GM19395 (cell line): ENCODE results near the gene PUM1.

Experiments
- ATAC-seq: cut with Tn5 transposase; IDR thresholded peaks from one replicate; pipeline ENCODE4 v1.9.1; 2021; ENCODE audit warnings: mild to moderate bottlenecking, moderate library complexity; ENCODE audit not compliant: unreplicated experiment

PUM1 gene

DNA sequence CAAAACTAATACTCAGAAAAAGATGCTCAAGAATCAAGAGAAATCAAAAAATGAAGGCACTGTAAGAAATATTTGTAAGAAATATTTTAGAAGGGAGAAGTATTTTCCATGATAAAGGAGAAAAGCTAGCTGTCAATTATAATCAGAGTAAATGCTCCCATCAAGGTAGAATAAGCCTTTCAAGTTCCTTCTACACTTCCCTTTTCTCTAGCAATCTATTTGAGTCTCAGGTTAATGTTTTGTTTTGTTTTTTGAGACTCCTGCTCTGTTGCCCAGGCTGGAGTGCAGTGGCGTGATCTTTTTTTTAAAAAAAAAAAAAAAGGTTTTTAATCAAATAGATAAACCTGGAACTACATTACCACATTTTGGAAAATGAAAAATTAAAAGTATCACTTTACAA is 33.3 kb downstream of the PUM1 start:
- no peak for ATAC-seq

DNA sequence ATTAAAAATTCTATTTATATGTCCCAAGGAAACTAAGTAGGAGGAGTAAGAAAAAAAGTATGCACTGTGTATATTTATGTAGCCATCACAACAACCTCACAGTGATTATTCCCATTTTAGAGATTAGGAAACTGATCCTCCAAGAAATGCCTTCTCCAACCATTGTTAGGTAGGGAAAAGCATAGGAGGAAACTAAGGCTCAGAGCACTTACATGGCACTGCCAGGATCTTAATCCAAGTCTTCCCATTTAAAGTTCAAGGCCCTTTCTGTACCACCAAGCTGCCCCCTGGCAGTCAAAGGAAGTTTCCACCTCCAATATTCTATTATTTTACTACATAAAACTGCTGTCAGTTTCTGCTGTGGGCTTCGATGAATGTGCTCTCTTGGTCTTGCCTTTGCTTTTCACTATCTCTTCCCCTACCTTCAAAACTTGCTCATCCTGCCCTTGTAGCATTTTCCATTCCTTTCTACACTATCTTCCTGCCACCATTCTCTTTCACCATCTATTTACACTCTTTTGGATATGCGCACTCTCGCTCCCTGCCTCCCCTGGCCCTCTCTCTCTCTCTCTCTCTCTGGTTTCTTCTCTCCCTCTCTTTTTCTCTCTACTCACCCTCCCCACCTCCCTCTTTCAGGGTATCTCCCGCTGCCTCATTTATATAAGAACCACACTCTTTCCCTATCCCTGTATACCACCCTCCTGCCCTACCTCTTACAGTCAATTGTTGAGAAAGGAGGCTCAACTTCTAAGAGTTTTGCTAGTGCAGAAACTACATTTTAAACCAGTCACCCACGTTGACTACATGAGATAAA is 34.0 kb downstream of the PUM1 start:
- ATAC-seq, result no peak

DNA sequence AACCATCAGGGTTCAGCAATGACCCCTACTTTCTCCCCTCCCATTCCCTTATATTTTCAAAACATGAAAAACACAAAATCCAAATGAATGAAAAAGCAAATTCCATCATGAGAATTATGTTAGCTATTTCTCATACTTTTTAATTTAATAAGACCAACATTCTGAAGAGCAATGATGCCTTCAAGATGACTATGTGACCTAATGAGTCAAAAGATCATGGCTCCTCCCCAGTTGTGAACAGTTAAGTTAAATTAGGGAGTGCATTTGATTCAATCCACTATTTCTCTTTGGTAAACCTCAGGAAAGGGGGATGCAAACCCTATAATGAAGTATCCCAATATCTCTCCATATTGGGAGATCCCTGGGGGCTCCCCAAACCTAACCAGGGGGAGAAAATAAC is 36.5 kb downstream of the PUM1 start:
- no peak for ATAC-seq

DNA sequence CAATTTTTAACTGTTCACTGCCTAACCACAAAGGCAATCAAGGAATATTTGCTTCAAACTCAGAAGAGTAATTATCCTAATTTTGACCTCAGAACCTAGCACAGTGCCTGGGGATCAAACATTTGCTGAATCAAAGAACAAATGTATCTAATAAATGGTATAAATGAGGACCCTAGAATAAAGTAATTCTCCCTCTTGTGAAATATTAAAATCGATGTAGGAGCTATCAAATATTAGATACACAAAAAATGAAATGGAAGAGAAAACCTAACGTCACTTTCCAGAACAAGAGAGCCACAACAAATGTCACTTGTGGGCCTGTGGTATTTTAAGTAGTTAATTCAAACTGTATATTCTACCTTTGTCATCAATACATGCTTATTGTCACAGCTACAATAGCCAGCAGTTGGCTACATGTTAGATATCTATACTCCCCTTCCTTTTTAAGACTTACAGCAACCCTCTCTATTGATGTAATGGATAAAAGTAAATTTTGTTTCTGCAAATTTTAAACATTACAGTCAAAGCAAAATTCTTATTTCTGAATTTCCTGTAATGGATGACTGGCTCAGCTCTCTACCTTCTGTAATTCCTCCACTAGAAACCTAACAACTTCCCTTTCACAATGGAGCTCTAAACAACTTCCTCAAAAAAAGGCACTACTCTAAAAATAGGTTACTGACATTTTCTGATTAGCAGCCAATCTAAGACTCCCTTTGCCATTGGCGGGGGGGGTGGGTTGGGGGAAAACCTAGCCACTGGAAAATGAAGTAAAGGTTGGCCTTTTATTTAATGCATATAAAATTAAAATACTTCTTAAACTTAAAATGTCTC is 37.6 kb downstream of the PUM1 start:
- ATAC-seq, result no peak

DNA sequence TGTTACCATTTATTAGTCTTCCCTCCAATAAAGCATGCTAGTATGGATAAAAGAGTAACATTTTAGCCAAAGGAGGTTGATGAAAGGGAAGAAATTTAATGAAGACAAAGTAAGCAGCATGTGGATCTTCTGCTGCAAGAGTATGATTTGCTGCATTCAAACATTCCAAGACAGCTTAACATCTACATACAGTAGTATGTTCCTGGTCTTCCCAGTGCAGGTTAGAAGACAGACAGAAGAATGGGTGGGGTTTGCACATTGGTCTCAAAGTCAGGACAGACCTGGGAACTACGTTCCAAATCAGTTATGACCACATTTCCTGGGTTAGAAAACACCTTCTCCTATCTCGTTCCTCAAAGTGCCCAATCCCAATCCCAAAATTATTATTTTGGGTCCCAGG is 43.3 kb downstream of the PUM1 start:
- no peak for ATAC-seq

DNA sequence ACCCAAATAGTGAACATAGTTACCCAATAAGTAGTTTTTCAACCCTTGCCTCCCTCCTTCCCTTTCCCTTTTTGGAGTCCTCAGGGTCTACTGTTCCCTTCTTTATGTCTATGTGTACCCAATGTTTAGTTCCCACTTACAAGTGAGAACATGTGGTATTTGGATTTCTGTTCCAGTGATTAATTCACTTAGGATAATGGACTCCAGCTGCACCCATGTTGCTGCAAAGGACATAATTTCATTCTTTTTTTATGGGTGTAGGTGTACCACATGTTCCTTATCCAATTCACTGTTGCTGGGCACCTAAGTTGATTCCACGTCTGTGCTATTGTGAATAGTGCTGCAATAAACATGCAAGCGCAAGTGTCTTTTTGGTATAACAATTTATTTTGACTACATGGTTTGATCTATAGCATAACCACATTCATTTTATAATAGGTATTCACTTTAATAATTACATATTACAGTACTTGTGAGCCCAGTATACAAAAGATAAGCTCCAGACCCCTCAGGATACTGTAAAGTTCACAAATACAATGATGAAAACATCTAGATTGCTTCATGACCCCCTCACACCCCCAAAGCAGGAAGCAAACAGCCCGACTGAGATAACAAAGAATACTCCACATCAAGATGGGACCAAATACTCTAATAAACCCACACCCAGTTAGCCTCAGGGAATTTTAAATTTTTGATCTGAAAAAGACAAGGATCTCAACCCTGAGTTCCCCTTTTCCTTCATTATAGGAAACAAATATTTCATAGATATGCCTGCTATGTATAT is 45.3 kb downstream of the PUM1 start:
- no peak for ATAC-seq

DNA sequence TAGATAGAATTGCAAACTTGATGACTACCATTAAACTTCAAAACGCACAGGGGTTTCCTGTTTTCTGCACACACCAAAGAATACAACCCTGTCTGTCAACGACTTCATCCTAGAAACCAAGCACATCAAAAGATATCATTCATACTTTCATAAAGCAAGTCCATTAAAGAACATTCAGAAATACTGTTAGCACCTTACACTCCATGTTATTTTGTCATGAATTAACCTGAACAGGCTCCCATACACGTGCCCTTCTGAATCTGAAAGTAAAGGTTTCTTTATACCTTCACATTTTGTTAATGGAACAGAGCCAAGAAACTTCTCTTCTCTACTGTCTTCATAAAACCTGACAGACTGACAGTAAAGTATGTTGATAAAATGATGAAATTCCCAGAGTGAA is 46.1 kb downstream of the PUM1 start:
- ATAC-seq, result no peak

DNA sequence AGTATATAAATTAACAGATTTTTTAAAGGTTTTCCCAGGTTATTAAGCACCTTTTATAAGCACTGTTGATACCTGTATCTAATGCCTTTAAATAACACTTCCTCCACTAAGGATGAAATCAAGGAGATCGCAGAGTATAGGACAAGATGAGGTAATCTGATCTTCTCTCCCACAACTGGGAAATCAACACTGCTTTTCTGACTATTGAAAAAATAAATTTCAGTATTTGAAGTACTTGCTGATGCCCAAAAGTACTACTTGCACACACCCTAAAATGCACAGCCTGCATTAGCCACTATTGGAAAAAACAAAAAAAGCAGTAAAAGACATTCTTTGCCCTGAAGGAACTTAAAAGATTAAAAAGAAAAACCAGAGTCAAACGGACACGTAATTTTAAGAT is 48.6 kb downstream of the PUM1 start:
- no peak for ATAC-seq

DNA sequence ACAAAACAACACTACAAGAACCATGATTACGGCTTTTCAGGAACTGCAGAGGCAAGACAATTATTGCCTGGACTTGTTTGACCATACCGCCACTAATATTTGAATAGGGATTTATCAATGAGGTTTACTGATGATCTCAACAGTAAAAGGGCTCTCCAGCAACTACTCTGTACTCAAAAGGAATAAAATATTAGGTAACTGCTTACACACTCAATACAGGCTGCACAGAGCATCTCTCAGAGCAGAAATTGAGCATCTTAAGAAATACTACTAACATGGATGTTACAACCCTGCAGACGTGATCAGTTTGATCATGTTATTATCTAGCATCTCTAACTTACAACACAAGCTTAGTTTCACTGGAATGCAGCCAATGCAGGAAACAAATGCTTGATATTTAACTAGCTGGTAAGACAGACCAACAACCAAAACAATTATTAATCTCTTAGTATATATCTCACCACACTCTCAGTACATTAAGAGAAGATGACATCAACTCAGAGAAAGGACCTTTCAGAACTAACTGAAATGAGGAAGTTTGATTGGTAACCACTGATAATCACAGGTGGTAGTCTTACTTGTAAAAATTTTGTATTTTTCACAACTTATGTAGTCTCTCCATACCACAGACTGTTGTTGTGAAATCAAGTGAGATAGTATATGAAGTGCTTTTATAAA is 52.2 kb downstream of the PUM1 start:
- peak; percentile 78 for ATAC-seq

DNA sequence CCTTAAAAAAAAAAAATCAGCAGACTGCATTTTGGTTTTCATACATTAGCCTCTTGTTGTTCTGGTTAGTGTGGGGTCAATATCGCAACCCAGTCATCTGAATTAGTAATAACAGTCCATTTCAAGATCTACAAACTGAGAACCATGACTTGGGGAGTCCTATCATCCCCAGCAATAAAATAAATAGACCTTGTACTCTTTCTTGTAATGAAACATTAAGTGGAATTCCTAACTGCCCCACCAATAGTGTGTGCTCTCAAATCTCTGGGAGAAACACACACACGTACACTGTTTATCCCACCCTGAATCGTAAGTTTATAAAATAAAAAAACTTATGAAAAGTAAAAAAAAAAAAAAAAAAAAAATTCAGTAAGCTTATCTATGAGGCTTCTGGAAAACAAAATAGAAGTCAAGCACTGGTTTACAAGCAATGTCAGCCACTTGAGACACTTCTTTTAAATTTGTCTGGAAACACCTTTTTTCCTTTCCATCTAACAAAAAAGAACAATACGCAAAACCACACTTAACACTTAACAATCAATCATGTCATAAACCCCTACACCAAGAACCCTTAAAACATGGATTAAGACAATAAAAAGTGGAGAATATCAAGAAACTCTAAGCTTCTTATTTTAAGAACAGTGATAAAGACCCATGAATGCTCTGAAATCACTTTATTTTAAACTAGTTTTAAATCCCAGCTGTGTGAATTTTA is 53.1 kb downstream of the PUM1 start:
- ATAC-seq, result no peak

DNA sequence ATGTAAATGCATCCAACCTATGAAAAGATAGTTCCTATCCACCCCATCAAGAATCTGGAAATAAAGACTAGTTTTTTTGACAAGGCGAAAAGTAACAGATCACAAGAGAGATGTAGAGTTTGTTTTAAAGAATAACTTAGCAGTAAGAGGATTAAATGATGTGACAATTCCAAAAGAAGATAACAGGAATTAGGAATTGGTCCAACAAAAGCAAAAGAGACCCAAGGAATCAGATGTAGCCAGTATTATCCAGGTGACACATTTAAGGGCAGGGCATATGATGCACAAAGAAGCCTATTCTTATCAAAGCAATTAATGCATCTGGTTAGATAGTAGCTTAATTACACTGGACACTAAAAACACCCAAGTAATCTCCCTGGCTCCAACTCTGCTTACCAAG is 53.8 kb downstream of the PUM1 start:
- no peak for ATAC-seq

DNA sequence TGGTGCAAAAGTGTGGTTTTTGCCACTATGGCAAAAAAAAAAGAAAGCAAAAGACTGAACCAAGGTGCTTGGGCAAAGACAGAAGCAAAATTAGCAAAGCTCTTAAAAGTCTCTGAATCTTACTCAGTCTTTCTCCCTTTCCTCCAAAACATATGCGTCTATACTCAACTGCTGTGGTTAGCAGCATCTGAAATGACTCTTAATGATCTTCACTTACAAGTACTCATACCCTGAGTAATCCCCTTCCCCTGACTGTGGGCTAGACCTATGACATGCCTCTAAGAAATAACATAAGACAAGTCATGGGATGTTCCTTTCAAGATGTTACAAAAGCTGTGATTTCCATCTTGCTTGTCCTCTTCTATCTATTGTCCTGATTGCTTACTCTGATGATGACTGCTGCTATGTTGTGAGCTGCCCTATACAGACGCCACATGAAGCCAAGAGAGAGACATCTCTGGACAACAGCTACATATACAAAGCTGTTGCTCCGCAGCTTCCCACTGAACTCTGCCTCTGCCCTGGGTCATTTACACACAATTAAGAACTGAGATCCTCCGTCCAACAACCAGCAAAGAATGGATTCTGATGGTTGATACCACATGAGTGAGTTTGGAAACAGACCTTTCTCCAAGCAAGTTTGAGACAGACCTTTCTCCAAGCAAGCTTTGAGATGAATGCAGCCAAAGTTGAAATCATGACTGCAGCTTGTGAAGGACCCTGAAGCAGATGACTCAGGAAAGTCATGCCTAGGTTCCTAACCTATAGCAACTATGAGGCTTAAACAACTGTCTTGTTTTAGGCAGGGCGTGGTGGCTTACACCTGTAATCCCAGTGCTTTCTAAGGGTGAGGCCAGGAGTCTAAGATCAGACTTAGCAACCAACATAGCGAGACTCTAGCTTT is 55.2 kb downstream of the PUM1 start:
- no peak for ATAC-seq

DNA sequence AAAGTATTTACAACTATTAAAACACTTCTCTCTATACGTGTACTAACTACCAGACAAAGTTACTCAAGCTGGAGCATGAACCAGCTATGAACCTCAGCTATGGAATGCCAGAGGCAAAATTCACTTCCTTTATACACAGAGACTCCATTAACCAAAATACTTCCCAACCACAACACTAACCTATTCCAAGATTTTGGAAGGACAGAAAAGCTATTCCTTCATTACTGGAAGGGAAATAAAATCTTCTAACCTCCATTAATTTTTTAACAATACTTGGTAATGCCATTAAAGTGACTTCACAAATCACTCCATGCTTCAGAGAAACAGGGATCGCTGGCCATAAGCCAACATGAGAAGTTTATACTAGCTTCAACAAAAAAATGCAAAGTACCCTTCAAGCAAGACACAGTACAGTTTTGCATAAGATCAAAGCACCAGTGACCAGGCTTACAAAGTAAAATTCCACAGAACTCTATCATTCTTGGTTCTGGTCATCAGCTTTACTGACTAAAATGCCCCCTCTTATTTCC is 58.0 kb downstream of the PUM1 start:
- no peak for ATAC-seq

DNA sequence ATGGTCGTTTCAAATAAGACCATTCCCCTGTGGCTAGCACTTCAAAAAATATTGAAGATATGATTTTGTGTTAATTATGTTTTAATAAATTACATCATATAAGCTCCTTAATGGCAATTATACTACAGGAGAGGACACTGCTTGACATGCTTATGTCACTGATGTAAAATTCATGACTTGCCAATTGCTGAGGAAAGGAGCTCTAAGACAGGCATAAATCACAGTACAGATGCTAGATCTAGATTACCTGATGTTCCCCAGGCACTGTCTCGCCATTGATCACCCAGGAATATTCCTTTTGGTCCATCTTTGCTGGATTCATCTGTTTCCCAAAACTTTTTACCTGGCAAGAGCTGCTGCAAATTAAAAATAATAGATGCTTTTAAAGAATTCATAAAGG is 58.8 kb downstream of the PUM1 start:
- ATAC-seq, result no peak

DNA sequence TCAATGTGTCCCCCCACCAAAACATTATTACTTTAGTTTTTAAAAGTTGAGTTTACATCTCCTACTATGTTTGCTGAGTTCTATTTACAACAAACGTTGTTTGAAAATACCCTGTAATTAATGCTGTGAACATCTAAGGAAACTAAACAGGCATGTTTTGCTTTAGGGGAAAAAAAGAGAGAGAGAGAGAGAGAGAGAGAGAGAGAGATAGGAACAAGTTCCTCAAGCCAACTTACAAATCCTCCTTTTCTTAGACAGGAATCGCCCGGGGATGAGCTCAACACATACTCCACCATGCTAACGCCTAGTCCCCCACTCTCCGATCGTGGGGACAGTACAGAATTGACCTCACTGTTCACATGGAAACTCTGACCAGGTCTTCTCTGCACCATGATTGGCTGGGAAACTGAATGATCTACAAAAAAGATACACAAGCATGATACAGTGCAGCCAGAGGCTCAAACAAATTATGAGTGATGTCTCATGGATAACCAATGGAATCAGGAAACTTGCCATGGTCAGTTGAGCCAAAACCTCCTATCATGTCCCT is 59.8 kb downstream of the PUM1 start:
- no peak for ATAC-seq

DNA sequence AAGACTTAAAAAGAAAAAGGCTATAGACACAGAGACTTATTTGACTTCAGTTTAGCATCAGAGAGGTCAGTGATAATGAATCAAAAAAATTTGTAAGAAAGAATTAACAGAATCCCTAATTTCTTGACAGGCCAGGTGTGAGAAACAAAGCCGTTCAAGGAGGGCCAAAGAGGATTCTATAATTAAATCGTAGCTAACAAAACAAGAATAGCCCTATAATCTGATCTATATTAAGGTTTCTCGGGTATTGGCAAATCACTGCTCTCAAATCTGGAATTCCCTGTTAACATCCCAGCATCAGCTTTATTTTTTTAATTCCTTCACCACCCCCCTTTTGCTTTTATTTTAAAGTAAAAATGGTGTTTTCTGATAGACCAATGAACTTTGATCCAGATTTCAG is 60.3 kb downstream of the PUM1 start:
- no peak for ATAC-seq

DNA sequence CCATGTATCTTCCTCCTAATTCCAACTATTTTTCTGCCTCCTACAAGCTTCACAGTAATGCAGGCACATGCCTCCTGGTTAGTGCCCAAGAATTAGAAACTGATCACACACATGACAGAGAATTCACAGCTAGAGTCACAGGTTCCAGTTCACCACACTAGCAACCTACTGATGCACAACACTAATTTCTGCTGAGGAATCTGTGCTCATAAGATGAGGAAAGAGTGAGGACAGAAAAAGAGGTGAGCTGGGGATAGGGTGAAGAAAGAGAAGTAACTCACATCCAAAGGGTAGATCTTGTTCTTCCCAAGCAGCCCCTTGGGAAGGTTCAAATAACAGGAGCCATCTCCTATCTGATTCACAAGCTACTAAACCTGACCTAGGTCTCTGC is 61.3 kb downstream of the PUM1 start:
- ATAC-seq, result no peak

DNA sequence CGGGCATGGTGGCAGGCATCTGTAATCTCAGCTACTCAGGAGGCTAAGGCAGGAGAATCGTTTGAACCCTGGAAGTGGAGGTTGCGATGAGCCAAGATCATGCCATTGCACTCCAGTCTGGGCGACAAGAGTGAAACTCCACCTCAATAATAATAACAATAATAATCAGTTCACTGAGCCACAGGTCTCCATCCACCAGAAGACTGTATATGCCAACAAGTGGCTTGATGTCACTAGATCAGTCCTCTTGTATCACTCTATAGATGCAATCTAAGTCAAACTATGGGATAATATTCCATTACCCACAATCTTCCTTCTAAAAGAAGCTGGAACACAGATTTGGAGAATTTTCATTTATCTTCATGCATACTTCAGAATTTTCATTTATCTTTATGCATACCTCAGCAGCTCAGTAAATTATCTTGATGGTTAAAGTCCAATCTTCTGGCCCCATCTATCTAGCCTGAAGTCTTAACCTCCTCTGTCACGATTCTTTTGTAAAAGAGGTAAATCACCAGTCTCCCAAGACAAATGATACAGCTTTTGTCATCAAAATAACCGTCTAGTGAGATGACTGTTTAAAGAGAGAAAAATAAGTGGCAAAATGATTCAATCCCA is 61.8 kb downstream of the PUM1 start:
- ATAC-seq, result no peak
